Hypothalamus (tissue), 51 donors: ENCODE measurements around the gene KLHL8.
"Not testable (repeated sequence)": the region's sequence is repeated elsewhere in the genome, so short reads cannot be mapped to it uniquely, and the experiment has no call there.

Experiments
- DNase-seq, 51 donors: peaks; one replicate each; lab custom pipeline; 2025; lab: John Stamatoyannopoulos, UW

Gene KLHL8

GRCh38 chr4:87229979-87230378 lies 9.6 kb upstream of the KLHL8 start:
- DNase-seq = no peak

GRCh38 chr4:87228262-87228860 lies 7.9 kb upstream of the KLHL8 start:
- DNase-seq = no peak

GRCh38 chr4:87227751-87228151 lies 7.3 kb upstream of the KLHL8 start:
- no peak for DNase-seq

GRCh38 chr4:87225936-87226335 lies 5.5 kb upstream of the KLHL8 start:
- no peak for DNase-seq

GRCh38 chr4:87224141-87224923 lies 3.9 kb upstream of the KLHL8 start:
- DNase-seq = no peak

- DNase-seq = peak in 37 of 51 donors; percentile 16 to 84 (median 51)
Measured at GRCh38 chr4:87219632-87220093, 755 bp downstream of the KLHL8 start.

- not testable (repeated sequence) for DNase-seq
Measured at GRCh38 chr4:87217235-87217763, 3.1 kb downstream of the KLHL8 start.

- no peak for DNase-seq
Measured at GRCh38 chr4:87216469-87216868, 3.9 kb downstream of the KLHL8 start.

- no peak for DNase-seq
Measured at GRCh38 chr4:87213421-87214075, 6.9 kb downstream of the KLHL8 start.

GRCh38 chr4:87211249-87211952 lies 9.0 kb downstream of the KLHL8 start:
- DNase-seq = no peak

GRCh38 chr4:87209696-87210095 lies 10.7 kb downstream of the KLHL8 start:
- DNase-seq = peak in 10 of 51 donors; percentile 1 to 9 (median 2)

- no peak for DNase-seq
Measured at GRCh38 chr4:87209182-87209581, 11.2 kb downstream of the KLHL8 start.

GRCh38 chr4:87204559-87204958 lies 15.9 kb downstream of the KLHL8 start:
- DNase-seq = no peak

- DNase-seq = no peak
Measured at GRCh38 chr4:87196927-87197326, 23.5 kb downstream of the KLHL8 start.

- no peak for DNase-seq
Measured at GRCh38 chr4:87196146-87196545, 24.3 kb downstream of the KLHL8 start.

- DNase-seq = no peak
Measured at GRCh38 chr4:87193958-87194675, 26.3 kb downstream of the KLHL8 start.

GRCh38 chr4:87192145-87192919 lies 28.1 kb downstream of the KLHL8 start:
- DNase-seq = no peak

- no peak for DNase-seq
Measured at GRCh38 chr4:87188932-87189331, 31.5 kb downstream of the KLHL8 start.

- no peak for DNase-seq
Measured at GRCh38 chr4:87188048-87188447, 32.4 kb downstream of the KLHL8 start.
